H1 (cell line): ENCODE results near the gene PLCB4. TPM values are rescaled to one million over a fixed set of nuclear protein-coding genes. Genes with fewer than 3 reads are reported as not detected.

Experiments used
- CTCF ChIA-PET: fragments of 300-600 bp; sonication (Branson Sonifier 250); formaldehyde crosslinking; loops from one replicate; lab custom pipeline; 2021; ENCODE audit not compliant: partially characterized antibody; lab: Charles Lee
- POLR2A ChIA-PET: fragments of 300-600 bp; sonication (Branson Sonifier 250); formaldehyde crosslinking; loops from one replicate; lab custom pipeline; 2021; ENCODE audit warnings: inconsistent platforms; ENCODE audit not compliant: partially characterized antibody; lab: Charles Lee
- DNase-seq, 2 experiments: peaks; one replicate each; pipeline versions ENCODE4 v3.0.0 to v3.0.0-alpha.2; 2010 to 2022; ENCODE audit warnings: low spot score in 2 of 2, low read depth in 1 of 2, mixed read lengths in 1 of 2
- FAIRE-seq: peaks from 2 replicates; lab custom pipeline; 2011; peaks lifted over from hg19 to GRCh38; lab: Jason Lieb, UNC
- H2AFZ ChIP-seq: 2 replicates; pipeline ENCODE4 v1.8.1; 2012; ENCODE audit warnings: low read length, inconsistent platforms
- H2AK5ac ChIP-seq: 2 replicates; pipeline ENCODE4 v1.6.1; 2013; ENCODE audit warnings: low read depth, low read length
- H2BK120ac ChIP-seq: replicated peaks from 2 replicates; pipeline ENCODE3; 2013; ENCODE audit warnings: low read depth, low read length, inconsistent platforms
- H2BK12ac ChIP-seq: 2 replicates; pipeline ENCODE4 v1.6.1; 2013; ENCODE audit warnings: low read depth, low read length
- H2BK15ac ChIP-seq: 2 replicates; pipeline ENCODE4 v1.6.1; 2013; ENCODE audit warnings: low read length
- H2BK20ac ChIP-seq: 2 replicates; pipeline ENCODE4 v1.6.1; 2013; ENCODE audit warnings: low read length
- H2BK5ac ChIP-seq: 2 replicates; pipeline ENCODE4 v1.6.1; 2013; ENCODE audit warnings: low read depth, low read length
- H3K14ac ChIP-seq: 2 replicates; pipeline ENCODE4 v1.6.1; 2013; ENCODE audit warnings: inconsistent platforms; ENCODE audit not compliant: insufficient read length
- H3K18ac ChIP-seq: 2 replicates; pipeline ENCODE4 v1.6.1; 2013; ENCODE audit warnings: low read length; ENCODE audit errors: extremely low read depth
- H3K23ac ChIP-seq: 2 replicates; pipeline ENCODE4 v1.6.1; 2013; ENCODE audit warnings: inconsistent platforms; ENCODE audit not compliant: insufficient read length
- H3K23me2 ChIP-seq: 2 replicates; pipeline ENCODE4 v1.6.1; 2013; ENCODE audit warnings: low read depth, low read length
- H3K27ac ChIP-seq: 2 replicates; pipeline ENCODE4 v1.6.1; 2011; ENCODE audit warnings: low read depth, low read length, inconsistent platforms
- H3K27me3 ChIP-seq, 4 experiments: replicated peaks in 1 of 4; 1 replicate in 1 of 4; 2 replicates in 3 of 4; pipeline versions ENCODE4 v1.6.1 to v1.8.1; 2011 to 2013; ENCODE audit warnings: low read length in 3 of 4, mild to moderate bottlenecking in 3 of 4, inconsistent platforms in 2 of 4, mixed read lengths in 2 of 4, moderate library complexity in 1 of 4; ENCODE audit not compliant: control insufficient read depth in 3 of 4, insufficient read depth in 3 of 4; ENCODE audit errors: extremely low read depth in 1 of 4
- H3K36me3 ChIP-seq, 4 experiments: 2 replicates each; pipeline versions ENCODE4 v1.6.1 to v1.8.1; 2011 to 2013; ENCODE audit warnings: mild to moderate bottlenecking in 4 of 4, low read length in 3 of 4, moderate library complexity in 2 of 4, control low read depth in 1 of 4, inconsistent platforms in 1 of 4; ENCODE audit not compliant: insufficient read depth in 4 of 4, control insufficient read depth in 2 of 4
- H3K4ac ChIP-seq: replicated peaks from 2 replicates; pipeline ENCODE3; 2013; ENCODE audit warnings: low read length, low read depth, mixed read lengths, inconsistent platforms; ENCODE audit not compliant: insufficient read length
- H3K4me1 ChIP-seq, 4 experiments: replicated peaks in 1 of 4; 1 replicate in 1 of 4; 2 replicates in 3 of 4; pipeline versions ENCODE4 v1.6.1 to v1.8.1; 2011 to 2013; ENCODE audit warnings: low read length in 3 of 4, inconsistent platforms in 2 of 4, mixed read lengths in 1 of 4; ENCODE audit not compliant: insufficient read depth in 4 of 4, control insufficient read depth in 3 of 4
- H3K4me2 ChIP-seq, 2 experiments: 2 replicates each; pipeline versions ENCODE4 v1.6.1 to v1.8.1; 2011 to 2013; ENCODE audit warnings: low read depth in 2 of 2, low read length in 2 of 2, control low read depth in 1 of 2, inconsistent platforms in 1 of 2, mild to moderate bottlenecking in 1 of 2; ENCODE audit not compliant: insufficient read depth in 1 of 2
- H3K4me3 ChIP-seq, 4 experiments: fragments of 200-600, 300-600 bp in 1 of 4; sonication (generic), shearing (Covaris generic), sonication (Bioruptor Twin) in 1 of 4; 2 replicates each; pipeline versions ENCODE4 v1.5.1 to v1.8.1; 2011 to 2016; ENCODE audit warnings: low read length in 4 of 4, low read depth in 3 of 4, control low read depth in 2 of 4, inconsistent platforms in 2 of 4, mild to moderate bottlenecking in 2 of 4, mixed read lengths in 1 of 4, moderate library complexity in 1 of 4; ENCODE audit not compliant: insufficient read depth in 2 of 4; ENCODE audit errors: extremely low read depth in 1 of 4
- H3K56ac ChIP-seq: replicated peaks from 2 replicates; pipeline ENCODE3; 2013; ENCODE audit warnings: low read depth, mild to moderate bottlenecking, mixed read lengths, low read length, inconsistent platforms; ENCODE audit not compliant: insufficient read length
- H3K79me1 ChIP-seq: 2 replicates; pipeline ENCODE4 v1.6.1; 2013; ENCODE audit warnings: low read depth, low read length, control low read depth
- H3K79me2 ChIP-seq, 2 experiments: 2 replicates each; pipeline versions ENCODE4 v1.6.1 to v1.8.1; 2012 to 2013; ENCODE audit warnings: low read length in 2 of 2, mild to moderate bottlenecking in 2 of 2, inconsistent platforms in 1 of 2; ENCODE audit not compliant: insufficient read depth in 2 of 2, control insufficient read depth in 1 of 2
- H3K9ac ChIP-seq, 4 experiments: replicated peaks in 1 of 4; 1 replicate in 1 of 4; 2 replicates in 3 of 4; pipeline versions ENCODE4 v1.6.1 to v1.8.1; 2011 to 2013; ENCODE audit warnings: low read depth in 3 of 4, low read length in 3 of 4, control low read depth in 2 of 4, mild to moderate bottlenecking in 2 of 4, moderate library complexity in 2 of 4, inconsistent platforms in 1 of 4; ENCODE audit errors: extremely low read depth in 1 of 4
- H3K9me3 ChIP-seq, 2 experiments: 2 replicates each; pipeline versions ENCODE4 v1.6.1 to v1.8.1; 2012 to 2013; ENCODE audit warnings: mild to moderate bottlenecking in 2 of 2, moderate library complexity in 2 of 2, control low read depth in 1 of 2, inconsistent platforms in 1 of 2, low read depth in 1 of 2, low read length in 1 of 2, mixed read lengths in 1 of 2; ENCODE audit not compliant: insufficient read depth in 2 of 2
- H4K20me1 ChIP-seq, 2 experiments: replicated peaks in 1 of 2; 2 replicates each; pipeline versions ENCODE3 to v1.8.1; 2011 to 2013; ENCODE audit warnings: inconsistent platforms in 2 of 2, low read length in 2 of 2, mild to moderate bottlenecking in 1 of 2; ENCODE audit not compliant: insufficient read depth in 2 of 2, control insufficient read depth in 1 of 2
- H4K5ac ChIP-seq: 2 replicates; pipeline ENCODE4 v1.6.1; 2013; ENCODE audit warnings: low read length, low read depth, mixed read lengths, inconsistent platforms; ENCODE audit not compliant: insufficient read length
- H4K8ac ChIP-seq: 2 replicates; pipeline ENCODE4 v1.8.0; 2013; ENCODE audit warnings: mild to moderate bottlenecking, moderate library complexity, low read length, inconsistent platforms; ENCODE audit not compliant: insufficient read depth; ENCODE audit errors: extremely low read depth
- H4K91ac ChIP-seq: replicated peaks from 2 replicates; pipeline ENCODE3; 2013; ENCODE audit warnings: low read length, mixed read lengths, inconsistent platforms; ENCODE audit not compliant: insufficient read length
- BACH1 ChIP-seq: IDR thresholded peaks from 2 replicates; pipeline ENCODE4 v1.6.1; 2012; ENCODE audit warnings: low read length, improper control_type of control experiment
- BRCA1 ChIP-seq: IDR thresholded peaks from 2 replicates; pipeline ENCODE4 v1.6.1; 2012; ENCODE audit warnings: low read depth, low read length, improper control_type of control experiment
- JUND ChIP-seq: IDR thresholded peaks from 2 replicates; pipeline ENCODE4 v1.6.1; 2011; ENCODE audit warnings: mild to moderate bottlenecking, improper control_type of control experiment, low read length
- WGBS, 2 experiments: shearing (Covaris generic) in 1 of 2; methylation state at CpG; one replicate each; pipeline versions ENCODE4 v1.1.6 to v1.1.7; 2013 to 2015; ENCODE audit warnings: low lambda C conversion rate in 2 of 2, mixed read lengths in 2 of 2, inconsistent platforms in 1 of 2, low coverage in 1 of 2, missing lambda C conversion rate in 1 of 2; ENCODE audit not compliant: insufficient replicate concordance in 2 of 2, insufficient coverage in 1 of 2, insufficient read length in 1 of 2; ENCODE audit errors: extremely low coverage in 1 of 2, missing lambda C conversion rate in 1 of 2; 5-methylcytosine and 5-hydroxymethylcytosine counted together
- polyA plus RNA-seq, 7 experiments: library from polyadenylated mRNA; depleted of rRNA in 3 of 7; stranded (reverse) in 5 of 7; unstranded in 2 of 7; fragments of >200 nt in 5 of 7; fragments of 200-250 nt in 2 of 7; gene quantifications; 1 replicate in 5 of 7; 2 replicates in 1 of 7; 4 replicates in 1 of 7; pipeline versions ENCODE4 v1.2.1 to v1.2.3, GENCODE V29; 2011 to 2013; ENCODE audit warnings: missing spikeins in 2 of 7, mixed read lengths in 2 of 7
- total RNA-seq: library from RNA; stranded (reverse); fragmentation: NEBNext Ultra II Directional; extraction: Animal tissue kit (Norgen Biotek cat#: 25700); gene quantifications from 2 replicates; pipeline ENCODE4 v1.2.1, GENCODE V29; 2021
- TF ChIP-seq, protein P1 (sequence below), 3 experiments: IDR thresholded peaks; 1 replicate in 2 of 3; 2 replicates in 1 of 3; pipeline versions ENCODE4 v1.5.1 to v1.6.1; 2011; ENCODE audit warnings: low read length in 3 of 3, mild to moderate bottlenecking in 3 of 3, inconsistent platforms in 2 of 3, low read depth in 1 of 3, moderate library complexity in 1 of 3; ENCODE audit not compliant: insufficient read depth in 1 of 3; ENCODE audit errors: control extremely low read depth in 1 of 3

Gene PLCB4
- total and polyA plus RNA-seq, 2 of the 8 experiments (the other 6 are each of a cell fraction or from before 2014, with no cell fraction given), result 3.2 to 14.1 TPM

DNA sequence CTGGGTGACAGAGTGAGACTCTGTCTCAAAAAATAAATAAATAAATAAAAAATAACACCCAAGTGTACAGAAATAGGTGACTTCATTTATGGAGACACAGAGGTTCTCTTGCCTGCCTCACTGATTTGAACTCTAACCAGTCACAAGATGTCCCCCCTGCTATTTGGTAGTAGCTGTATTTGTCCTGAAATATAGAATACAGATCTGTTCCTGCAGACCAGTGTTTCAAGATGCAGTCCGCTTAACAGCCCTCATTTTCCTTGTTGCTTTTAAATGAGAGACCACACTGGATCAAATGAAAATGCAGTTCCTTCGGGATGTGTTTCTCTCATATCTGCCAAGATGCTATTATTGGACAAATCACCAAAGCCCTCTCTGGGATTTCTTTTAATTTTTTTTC, 7.6 kb downstream of the PLCB4 start:
- 95% methylated on average over 2 of the region's 2 CpGs; no CpG with 5 or more reads in 1 of the 2 experiments for WGBS, 2 experiments
- CTCF ChIA-PET, result no interaction called here
- peaks cover 0 to 16% (median 5%) of the 10 kb centered on the region in 4 experiments; a peak in 5 of 7 replicates for H3K4me1 ChIP-seq
- no peak for TF ChIP-seq BACH1
- no peak for TF ChIP-seq BRCA1
- TF ChIP-seq, protein P1, sequence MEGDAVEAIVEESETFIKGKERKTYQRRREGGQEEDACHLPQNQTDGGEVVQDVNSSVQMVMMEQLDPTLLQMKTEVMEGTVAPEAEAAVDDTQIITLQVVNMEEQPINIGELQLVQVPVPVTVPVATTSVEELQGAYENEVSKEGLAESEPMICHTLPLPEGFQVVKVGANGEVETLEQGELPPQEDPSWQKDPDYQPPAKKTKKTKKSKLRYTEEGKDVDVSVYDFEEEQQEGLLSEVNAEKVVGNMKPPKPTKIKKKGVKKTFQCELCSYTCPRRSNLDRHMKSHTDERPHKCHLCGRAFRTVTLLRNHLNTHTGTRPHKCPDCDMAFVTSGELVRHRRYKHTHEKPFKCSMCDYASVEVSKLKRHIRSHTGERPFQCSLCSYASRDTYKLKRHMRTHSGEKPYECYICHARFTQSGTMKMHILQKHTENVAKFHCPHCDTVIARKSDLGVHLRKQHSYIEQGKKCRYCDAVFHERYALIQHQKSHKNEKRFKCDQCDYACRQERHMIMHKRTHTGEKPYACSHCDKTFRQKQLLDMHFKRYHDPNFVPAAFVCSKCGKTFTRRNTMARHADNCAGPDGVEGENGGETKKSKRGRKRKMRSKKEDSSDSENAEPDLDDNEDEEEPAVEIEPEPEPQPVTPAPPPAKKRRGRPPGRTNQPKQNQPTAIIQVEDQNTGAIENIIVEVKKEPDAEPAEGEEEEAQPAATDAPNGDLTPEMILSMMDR (IDR thresholded peaks at IDR 0.05; ENCODE audit: control extremely low read depth in 1 of 3, insufficient read depth in 1 of 3, low read depth in 1 of 3, low read length in 3 of 3), result no peak
- TF ChIP-seq JUND, result no peak

More for the DNA sequence above, 7.6 kb downstream of the PLCB4 start:
- 0 out of 2 replicates have a peak, but pooled peaks cover 2% of the 10 kb centered on the region for H3K79me1 ChIP-seq
- H2BK12ac ChIP-seq, result no peak overlapping the region
- POLR2A ChIA-PET, result interaction anchor here (1.3 kb wide), 1 partner anchor 9 kb away, joined by 3 read pairs; no protein-coding TSS in a partner anchor
- no peak overlapping the region for H3K4me2 ChIP-seq
- FAIRE-seq (no peak), DNase-seq (no peak)
- no peak overlapping the region for H2BK15ac ChIP-seq
- H2BK5ac ChIP-seq, result no peak overlapping the region
- no peaks in the 10 kb centered on the region for H4K20me1 ChIP-seq
- H3K23me2 ChIP-seq, result no peaks in the 10 kb centered on the region
- H2AFZ ChIP-seq, result no peak overlapping the region
- no peak overlapping the region for H3K18ac ChIP-seq
- H2BK120ac ChIP-seq, result no peak overlapping the region
- H3K14ac ChIP-seq, result no peak overlapping the region
- peaks cover 4 to 49% of the 10 kb centered on the region in 2 experiments; a peak in 3 of 4 replicates for H3K79me2 ChIP-seq
- H3K9ac ChIP-seq, result no peak overlapping the region
- H3K4ac ChIP-seq, result no peak overlapping the region
- H3K36me3 ChIP-seq, result no peaks in the 10 kb centered on the region
- no peaks in the 10 kb centered on the region for H3K27me3 ChIP-seq
- no peak overlapping the region for H2AK5ac ChIP-seq
- H4K5ac ChIP-seq, result no peak overlapping the region
- H2BK20ac ChIP-seq, result no peak overlapping the region
- no peak overlapping the region for H3K4me3 ChIP-seq
- no peak overlapping the region for H4K8ac ChIP-seq
- no peak overlapping the region for H3K56ac ChIP-seq
- H3K9me3 ChIP-seq, result no peaks in the 10 kb centered on the region
- no peak overlapping the region for H4K91ac ChIP-seq
- H3K27ac ChIP-seq, result no peak overlapping the region
- H3K23ac ChIP-seq, result no peak overlapping the region
